IPS DF 6.9 (cell line): ENCODE measurements around the gene ASPRV1.

Experiments
- DNase-seq: peaks from one replicate; pipeline ENCODE4 v3.0.0-alpha.2; 2013; ENCODE audit warnings: low read depth, low spot score
- H3K27ac ChIP-seq: one replicate; pipeline ENCODE4 v1.5.1; 2013; ENCODE audit warnings: low read length, control low read depth
- H3K27me3 ChIP-seq: 2 replicates; pipeline ENCODE4 v1.6.1; 2013; ENCODE audit warnings: mild to moderate bottlenecking, low read length; ENCODE audit not compliant: control insufficient read depth, insufficient read depth
- H3K36me3 ChIP-seq: 2 replicates; pipeline ENCODE4 v1.6.1; 2013; ENCODE audit warnings: low read length; ENCODE audit not compliant: control insufficient read depth, insufficient read depth
- H3K4me1 ChIP-seq: 2 replicates; pipeline ENCODE4 v1.6.1; 2013; ENCODE audit warnings: low read length; ENCODE audit not compliant: control insufficient read depth, insufficient read depth
- H3K4me3 ChIP-seq: 2 replicates; pipeline ENCODE4 v1.5.1; 2013; ENCODE audit warnings: mild to moderate bottlenecking, low read length
- H3K9me3 ChIP-seq: 2 replicates; pipeline ENCODE4 v1.6.1; 2013; ENCODE audit warnings: low read length, inconsistent platforms; ENCODE audit not compliant: control insufficient read depth, insufficient read depth
- WGBS: extraction: QIAGEN DNeasy Blood & Tissue Kit; methylation state at CpG from one replicate; pipeline ENCODE4 v1.1.7; 2013; ENCODE audit warnings: mixed read lengths, missing lambda C conversion rate; ENCODE audit not compliant: insufficient read length, insufficient coverage; 5-methylcytosine and 5-hydroxymethylcytosine counted together

The ASPRV1 gene

GRCh38 chr2:69975136-69975852 lies 13.9 kb upstream of the ASPRV1 start:
- H3K4me3 ChIP-seq, result no peak overlapping the region
- H3K9me3 ChIP-seq, result no peaks in the 10 kb centered on the region
- H3K4me1 ChIP-seq, result no peaks in the 10 kb centered on the region
- WGBS, result no CpG with 5 or more reads among the region's 12 CpGs
- no peaks in the 10 kb centered on the region for H3K36me3 ChIP-seq
- no peak for DNase-seq
- no peaks in the 10 kb centered on the region for H3K27me3 ChIP-seq
- H3K27ac ChIP-seq, result no peak overlapping the region

- no peak overlapping the region for H3K27ac ChIP-seq
- no peaks in the 10 kb centered on the region for H3K36me3 ChIP-seq
- no peaks in the 10 kb centered on the region for H3K27me3 ChIP-seq
- no peak for DNase-seq
- no peaks in the 10 kb centered on the region for H3K9me3 ChIP-seq
- no peaks in the 10 kb centered on the region for H3K4me1 ChIP-seq
- no peak overlapping the region for H3K4me3 ChIP-seq
- no CpG with 5 or more reads among the region's 4 CpGs for WGBS
Measured at GRCh38 chr2:69973335-69973735, 11.9 kb upstream of the ASPRV1 start.

GRCh38 chr2:69972822-69973221 lies 11.4 kb upstream of the ASPRV1 start:
- Histone ChIP-seq H3K36me3 (no peaks in the 10 kb centered on the region), H3K4me1 (no peaks in the 10 kb centered on the region), H3K4me3 (no peak overlapping the region), H3K27me3 (no peaks in the 10 kb centered on the region), H3K27ac (no peak overlapping the region), H3K9me3 (no peaks in the 10 kb centered on the region)
- DNase-seq, result no peak
- no CpG with 5 or more reads among the region's 1 CpG for WGBS

- DNase-seq, result no peak
- Histone ChIP-seq H3K36me3 (no peaks in the 10 kb centered on the region), H3K4me1 (no peaks in the 10 kb centered on the region), H3K9me3 (no peaks in the 10 kb centered on the region), H3K4me3 (no peak overlapping the region), H3K27ac (no peak overlapping the region), H3K27me3 (no peaks in the 10 kb centered on the region)
- no CpG with 5 or more reads among the region's 4 CpGs for WGBS
Measured at GRCh38 chr2:69969991-69970390, 8.6 kb upstream of the ASPRV1 start.

- no CpG with 5 or more reads among the region's 16 CpGs for WGBS
- Histone ChIP-seq H3K9me3 (no peaks in the 10 kb centered on the region), H3K4me3 (no peak overlapping the region), H3K27ac (no peak overlapping the region), H3K36me3 (no peaks in the 10 kb centered on the region), H3K4me1 (no peaks in the 10 kb centered on the region), H3K27me3 (no peaks in the 10 kb centered on the region)
- DNase-seq, result no peak
Measured at GRCh38 chr2:69969126-69969983, 7.9 kb upstream of the ASPRV1 start.

GRCh38 chr2:69968609-69969008 lies 7.2 kb upstream of the ASPRV1 start:
- DNase-seq, result no peak
- H3K36me3 ChIP-seq, result no peaks in the 10 kb centered on the region
- peaks cover 2% of the 10 kb centered on the region; the same call in 1 of the 2 replicates for H3K4me1 ChIP-seq
- H3K4me3 ChIP-seq, result no peak overlapping the region
- H3K27me3 ChIP-seq, result no peaks in the 10 kb centered on the region
- H3K27ac ChIP-seq, result no peak overlapping the region
- WGBS, result no CpG with 5 or more reads among the region's 10 CpGs
- no peaks in the 10 kb centered on the region for H3K9me3 ChIP-seq

- WGBS, result no CpG with 5 or more reads among the region's 2 CpGs
- no peaks in the 10 kb centered on the region for H3K27me3 ChIP-seq
- H3K27ac ChIP-seq, result no peak overlapping the region
Measured at GRCh38 chr2:69966496-69966895, 5.1 kb upstream of the ASPRV1 start.

GRCh38 chr2:69965756-69966445 lies 4.5 kb upstream of the ASPRV1 start:
- H3K4me3 ChIP-seq, result no peak overlapping the region
- H3K36me3 ChIP-seq, result no peaks in the 10 kb centered on the region
- DNase-seq, result no peak
- H3K9me3 ChIP-seq, result no peaks in the 10 kb centered on the region
- WGBS, result no CpG with 5 or more reads among the region's 8 CpGs
- no peaks in the 10 kb centered on the region for H3K27me3 ChIP-seq
- no peak overlapping the region for H3K27ac ChIP-seq
- peaks cover 4% of the 10 kb centered on the region; the same call in 1 of the 2 replicates for H3K4me1 ChIP-seq

More at GRCh38 chr2:69966496-69966895, 5.1 kb upstream of the ASPRV1 start:
- Histone ChIP-seq H3K4me3 (no peak overlapping the region), H3K36me3 (no peaks in the 10 kb centered on the region), H3K4me1 (peaks cover 2% of the 10 kb centered on the region; the same call in 1 of the 2 replicates), H3K9me3 (no peaks in the 10 kb centered on the region)
- no peak for DNase-seq

- Histone ChIP-seq H3K27ac (no peak overlapping the region), H3K4me3 (no peak overlapping the region), H3K27me3 (no peaks in the 10 kb centered on the region), H3K9me3 (no peaks in the 10 kb centered on the region), H3K4me1 (peaks cover 4% of the 10 kb centered on the region; the same call in 1 of the 2 replicates), H3K36me3 (no peaks in the 10 kb centered on the region)
- no CpG with 5 or more reads among the region's 7 CpGs for WGBS
- DNase-seq, result no peak
Measured at GRCh38 chr2:69964353-69964841, 3.0 kb upstream of the ASPRV1 start.
